GM23338 (cell line): ENCODE measurements around the gene RNF214. TPM values are rescaled to one million over a fixed set of nuclear protein-coding genes. Genes with fewer than 3 reads are reported as not detected.

ENCODE experiments used
- ATAC-seq: fragments of 200-7000 bp; cut with Tn5 transposase; 3 replicates; pipeline ENCODE4 v1.9.1; 2020
- DNase-seq: peaks from one replicate; pipeline ENCODE4 v3.0.0-alpha.2; 2015; ENCODE audit warnings: low spot score
- H2AFZ ChIP-seq: fragments of 200-600 bp; sonication (generic); 2 replicates; pipeline ENCODE4 v1.8.0; 2016; ENCODE audit warnings: antibody characterized with exemption, mild to moderate bottlenecking, moderate library complexity
- H3F3A ChIP-seq: fragments of 200-600 bp; sonication (generic); replicated peaks from 2 replicates; pipeline ENCODE4 v1.8.0; 2017; ENCODE audit warnings: antibody characterized with exemption, mixed run types, low read depth
- H3K27ac ChIP-seq: fragments of 200-600 bp; sonication (generic); 2 replicates; pipeline ENCODE4 v1.6.1; 2016; ENCODE audit warnings: low read depth
- H3K27me3 ChIP-seq: fragments of 200-600 bp; sonication (generic); 2 replicates; pipeline ENCODE4 v1.8.0; 2016; ENCODE audit warnings: mild to moderate bottlenecking, mixed run types, moderate library complexity; ENCODE audit not compliant: insufficient read depth
- H3K36me3 ChIP-seq: fragments of 200-600 bp; sonication (generic); 2 replicates; pipeline ENCODE4 v1.8.0; 2016; ENCODE audit warnings: mild to moderate bottlenecking; ENCODE audit not compliant: insufficient read depth
- H3K4me1 ChIP-seq: fragments of 200-600 bp; sonication (generic); 2 replicates; pipeline ENCODE4 v1.8.0; 2016; ENCODE audit warnings: mild to moderate bottlenecking, moderate library complexity; ENCODE audit not compliant: insufficient read depth
- H3K4me2 ChIP-seq: fragments of 200-600 bp; sonication (generic); 2 replicates; pipeline ENCODE4 v1.7.1; 2017; ENCODE audit warnings: mixed run types
- H3K4me3 ChIP-seq: fragments of 200-600 bp; sonication (generic); 2 replicates; pipeline ENCODE4 v1.6.1; 2016; ENCODE audit warnings: mixed run types
- H3K79me2 ChIP-seq: fragments of 200-600 bp; sonication (generic); replicated peaks from 2 replicates; pipeline ENCODE4 v1.8.0; 2017; ENCODE audit warnings: mild to moderate bottlenecking; ENCODE audit not compliant: insufficient read depth
- H3K9me2 ChIP-seq: fragments of 200-600 bp; sonication (generic); 2 replicates; pipeline ENCODE4 v1.8.0; 2017; ENCODE audit not compliant: insufficient read depth
- H4K20me1 ChIP-seq: fragments of 200-600 bp; sonication (generic); replicated peaks from 2 replicates; pipeline ENCODE4 v1.8.0; 2017; ENCODE audit warnings: mild to moderate bottlenecking; ENCODE audit not compliant: insufficient read depth
- H3K27ac Mint-ChIP-seq: 2 replicates; pipeline ENCODE4 v1.8.0; 2020; ENCODE audit warnings: inconsistent platforms, mild to moderate bottlenecking, moderate library complexity, mixed read lengths
- H3K27me3 Mint-ChIP-seq: 3 replicates; pipeline ENCODE4 v1.8.0; 2022; ENCODE audit warnings: low read depth, mild to moderate bottlenecking, moderate library complexity, mixed read lengths, inconsistent platforms; ENCODE audit not compliant: insufficient read depth, poor library complexity
- H3K36me3 Mint-ChIP-seq: 3 replicates; pipeline ENCODE4 v1.8.0; 2021; ENCODE audit warnings: low read depth, mild to moderate bottlenecking, inconsistent platforms, moderate library complexity, mixed read lengths
- H3K4me1 Mint-ChIP-seq: 3 replicates; pipeline ENCODE4 v1.8.0; 2020; ENCODE audit warnings: mild to moderate bottlenecking, inconsistent platforms, mixed read lengths
- H3K4me3 Mint-ChIP-seq: 3 replicates; pipeline ENCODE4 v1.8.0; 2021; ENCODE audit warnings: moderate library complexity, mild to moderate bottlenecking, inconsistent platforms, mixed read lengths
- H3K9me3 Mint-ChIP-seq: 3 replicates; pipeline ENCODE4 v1.8.0; 2020; ENCODE audit warnings: moderate library complexity, mild to moderate bottlenecking, inconsistent platforms, mixed read lengths
- CREB1 ChIP-seq: fragments of 250-450 bp; sonication (Bioruptor Pico); IDR thresholded peaks from 2 replicates; pipeline ENCODE4 v1.5.0; 2020; ENCODE audit warnings: low read depth, mild to moderate bottlenecking, moderate library complexity
- EZH2 ChIP-seq: fragments of 200-600 bp; sonication (generic); IDR thresholded peaks from one replicate; pipeline ENCODE4 v1.8.0; 2017; ENCODE audit warnings: antibody characterized with exemption, mild to moderate bottlenecking, low read depth; ENCODE audit not compliant: unreplicated experiment
- EZH2phosphoT487 ChIP-seq: fragments of 200-600 bp; sonication (generic); IDR thresholded peaks from one replicate; pipeline ENCODE4 v1.8.1; 2018; ENCODE audit warnings: antibody characterized with exemption; ENCODE audit not compliant: unreplicated experiment
- JUNB ChIP-seq: IDR thresholded peaks from one replicate; pipeline ENCODE4 v1.6.1; 2016; ENCODE audit warnings: antibody characterized with exemption; ENCODE audit not compliant: unreplicated experiment
- NANOG ChIP-seq: IDR thresholded peaks from 2 replicates; pipeline ENCODE4 v1.6.1; 2016; ENCODE audit warnings: antibody characterized with exemption, borderline replicate concordance
- POLR2AphosphoS5 ChIP-seq: IDR thresholded peaks from 2 replicates; pipeline ENCODE4 v1.6.1; 2016; ENCODE audit warnings: antibody characterized with exemption, low read depth
- STAT1 ChIP-seq: IDR thresholded peaks from one replicate; pipeline ENCODE4 v1.6.1; 2016; ENCODE audit warnings: antibody characterized with exemption; ENCODE audit not compliant: unreplicated experiment
- ZNF114 ChIP-seq: fragments of 250-450 bp; sonication (Bioruptor Pico); IDR thresholded peaks from 2 replicates; pipeline ENCODE4 v1.5.0; 2020; ENCODE audit warnings: mild to moderate bottlenecking, moderate library complexity
- ZNF331 ChIP-seq: fragments of 250-450 bp; sonication (Bioruptor Pico); IDR thresholded peaks from 2 replicates; pipeline ENCODE4 v1.5.0; 2020; ENCODE audit warnings: low read depth, mild to moderate bottlenecking, moderate library complexity
- ZNF462 ChIP-seq: fragments of 250-450 bp; sonication (Bioruptor Pico); IDR thresholded peaks from 2 replicates; pipeline ENCODE4 v1.5.0; 2020; ENCODE audit warnings: mild to moderate bottlenecking, moderate library complexity
- polyA plus RNA-seq: library from polyadenylated mRNA; unstranded; fragments of >200 nt; fragmentation: Nextera tagmentation; extraction: Ambion mirVana; gene quantifications from 2 replicates; pipeline ENCODE4 v1.2.1, GENCODE V29; 2016
- total RNA-seq: library from RNA; depleted of rRNA; stranded (reverse); fragments of >200 nt; shearing (Covaris generic); gene quantifications from 2 replicates; pipeline ENCODE4 v1.2.3, GENCODE V29; 2014
- TF ChIP-seq, protein P1 (sequence below): IDR thresholded peaks from 2 replicates; pipeline ENCODE4 v1.6.1; 2016; ENCODE audit warnings: antibody characterized with exemption
- TF ChIP-seq, protein P2 (sequence below), 2 experiments: fragments of 200-600 bp in 1 of 2; sonication (generic) in 1 of 2; conservative IDR thresholded peaks; 2 replicates each; pipeline versions ENCODE4 v1.5.1 to v1.6.1; 2016 to 2017; ENCODE audit warnings: antibody characterized with exemption in 2 of 2, low read depth in 2 of 2, mild to moderate bottlenecking in 2 of 2, moderate library complexity in 1 of 2
- TF ChIP-seq, protein P3 (sequence below): IDR thresholded peaks from one replicate; pipeline ENCODE4 v1.6.1; 2018; ENCODE audit warnings: antibody characterized with exemption; ENCODE audit not compliant: unreplicated experiment

RNF214 gene
- total and polyA plus RNA-seq, 2 experiments from 2014 or later: 19.4 to 28.4 TPM

DNA sequence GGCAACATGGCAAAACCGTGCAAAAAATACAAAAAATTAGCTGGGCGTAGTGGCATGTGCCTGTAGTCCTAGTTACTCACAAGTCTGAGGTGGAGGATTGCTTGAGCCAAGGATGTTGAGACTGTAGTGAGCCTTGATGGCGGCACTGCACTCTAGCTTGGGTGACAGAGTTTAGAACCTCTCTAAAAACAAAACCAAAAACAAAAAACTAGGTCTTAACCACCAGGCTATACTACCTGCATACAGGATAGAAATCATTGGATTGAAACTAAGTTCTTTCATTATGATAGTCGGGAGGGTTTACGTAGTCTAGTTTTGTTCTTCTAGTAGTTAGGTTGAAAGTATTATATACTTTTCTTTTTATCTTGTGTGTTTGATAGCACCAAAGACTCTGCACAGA, 5.8 kb downstream of the RNF214 start:
- H3K27ac ChIP-seq: no peak overlapping the region

More for the DNA sequence above, 5.8 kb downstream of the RNF214 start:
- Mint-ChIP-seq H3K4me3 (no peak overlapping the region), H3K4me1 (peaks cover 12% of the 10 kb centered on the region), H3K27ac (no peak overlapping the region), H3K9me3 (no peaks in the 10 kb centered on the region), H3K27me3 (peaks cover 1% of the 10 kb centered on the region), H3K36me3 (peaks cover 35% of the 10 kb centered on the region)
- H2AFZ ChIP-seq: no peak overlapping the region
- peaks cover 19% of the 10 kb centered on the region; the same call in 1 of the 2 replicates for H3K36me3 ChIP-seq
- H4K20me1 ChIP-seq: peaks cover 6% of the 10 kb centered on the region
- H3K4me3 ChIP-seq: no peak overlapping the region
- no peaks in the 10 kb centered on the region; the same call in 1 of the 2 replicates for H3K4me1 ChIP-seq
- DNase-seq (no peak), ATAC-seq (no peak)
- H3K9me2 ChIP-seq: no peaks in the 10 kb centered on the region
- TF ChIP-seq, protein P1, sequence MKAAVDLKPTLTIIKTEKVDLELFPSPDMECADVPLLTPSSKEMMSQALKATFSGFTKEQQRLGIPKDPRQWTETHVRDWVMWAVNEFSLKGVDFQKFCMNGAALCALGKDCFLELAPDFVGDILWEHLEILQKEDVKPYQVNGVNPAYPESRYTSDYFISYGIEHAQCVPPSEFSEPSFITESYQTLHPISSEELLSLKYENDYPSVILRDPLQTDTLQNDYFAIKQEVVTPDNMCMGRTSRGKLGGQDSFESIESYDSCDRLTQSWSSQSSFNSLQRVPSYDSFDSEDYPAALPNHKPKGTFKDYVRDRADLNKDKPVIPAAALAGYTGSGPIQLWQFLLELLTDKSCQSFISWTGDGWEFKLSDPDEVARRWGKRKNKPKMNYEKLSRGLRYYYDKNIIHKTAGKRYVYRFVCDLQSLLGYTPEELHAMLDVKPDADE: no peak
- TF ChIP-seq EZH2phosphoT487: no peak
- TF ChIP-seq POLR2AphosphoS5: no peak
- TF ChIP-seq ZNF331 (CRISPR knock-in tag): no peak
- no peak for TF ChIP-seq NANOG
- TF ChIP-seq, protein P2, sequence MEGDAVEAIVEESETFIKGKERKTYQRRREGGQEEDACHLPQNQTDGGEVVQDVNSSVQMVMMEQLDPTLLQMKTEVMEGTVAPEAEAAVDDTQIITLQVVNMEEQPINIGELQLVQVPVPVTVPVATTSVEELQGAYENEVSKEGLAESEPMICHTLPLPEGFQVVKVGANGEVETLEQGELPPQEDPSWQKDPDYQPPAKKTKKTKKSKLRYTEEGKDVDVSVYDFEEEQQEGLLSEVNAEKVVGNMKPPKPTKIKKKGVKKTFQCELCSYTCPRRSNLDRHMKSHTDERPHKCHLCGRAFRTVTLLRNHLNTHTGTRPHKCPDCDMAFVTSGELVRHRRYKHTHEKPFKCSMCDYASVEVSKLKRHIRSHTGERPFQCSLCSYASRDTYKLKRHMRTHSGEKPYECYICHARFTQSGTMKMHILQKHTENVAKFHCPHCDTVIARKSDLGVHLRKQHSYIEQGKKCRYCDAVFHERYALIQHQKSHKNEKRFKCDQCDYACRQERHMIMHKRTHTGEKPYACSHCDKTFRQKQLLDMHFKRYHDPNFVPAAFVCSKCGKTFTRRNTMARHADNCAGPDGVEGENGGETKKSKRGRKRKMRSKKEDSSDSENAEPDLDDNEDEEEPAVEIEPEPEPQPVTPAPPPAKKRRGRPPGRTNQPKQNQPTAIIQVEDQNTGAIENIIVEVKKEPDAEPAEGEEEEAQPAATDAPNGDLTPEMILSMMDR (conservative IDR thresholded peaks at IDR 0.05; ENCODE audit: low read depth in 2 of 2): no peak
- TF ChIP-seq, protein P3, sequence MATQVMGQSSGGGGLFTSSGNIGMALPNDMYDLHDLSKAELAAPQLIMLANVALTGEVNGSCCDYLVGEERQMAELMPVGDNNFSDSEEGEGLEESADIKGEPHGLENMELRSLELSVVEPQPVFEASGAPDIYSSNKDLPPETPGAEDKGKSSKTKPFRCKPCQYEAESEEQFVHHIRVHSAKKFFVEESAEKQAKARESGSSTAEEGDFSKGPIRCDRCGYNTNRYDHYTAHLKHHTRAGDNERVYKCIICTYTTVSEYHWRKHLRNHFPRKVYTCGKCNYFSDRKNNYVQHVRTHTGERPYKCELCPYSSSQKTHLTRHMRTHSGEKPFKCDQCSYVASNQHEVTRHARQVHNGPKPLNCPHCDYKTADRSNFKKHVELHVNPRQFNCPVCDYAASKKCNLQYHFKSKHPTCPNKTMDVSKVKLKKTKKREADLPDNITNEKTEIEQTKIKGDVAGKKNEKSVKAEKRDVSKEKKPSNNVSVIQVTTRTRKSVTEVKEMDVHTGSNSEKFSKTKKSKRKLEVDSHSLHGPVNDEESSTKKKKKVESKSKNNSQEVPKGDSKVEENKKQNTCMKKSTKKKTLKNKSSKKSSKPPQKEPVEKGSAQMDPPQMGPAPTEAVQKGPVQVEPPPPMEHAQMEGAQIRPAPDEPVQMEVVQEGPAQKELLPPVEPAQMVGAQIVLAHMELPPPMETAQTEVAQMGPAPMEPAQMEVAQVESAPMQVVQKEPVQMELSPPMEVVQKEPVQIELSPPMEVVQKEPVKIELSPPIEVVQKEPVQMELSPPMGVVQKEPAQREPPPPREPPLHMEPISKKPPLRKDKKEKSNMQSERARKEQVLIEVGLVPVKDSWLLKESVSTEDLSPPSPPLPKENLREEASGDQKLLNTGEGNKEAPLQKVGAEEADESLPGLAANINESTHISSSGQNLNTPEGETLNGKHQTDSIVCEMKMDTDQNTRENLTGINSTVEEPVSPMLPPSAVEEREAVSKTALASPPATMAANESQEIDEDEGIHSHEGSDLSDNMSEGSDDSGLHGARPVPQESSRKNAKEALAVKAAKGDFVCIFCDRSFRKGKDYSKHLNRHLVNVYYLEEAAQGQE: no peak
- no peak for TF ChIP-seq ZNF462 (CRISPR knock-in tag)
- no peak for TF ChIP-seq ZNF114 (CRISPR knock-in tag)
- no peak for TF ChIP-seq JUNB
- no peak for TF ChIP-seq STAT1
- no peak for TF ChIP-seq CREB1 (CRISPR knock-in tag)
- no peak for TF ChIP-seq EZH2
- no peak overlapping the region for H3K4me2 ChIP-seq
- peaks cover 21% of the 10 kb centered on the region for H3K79me2 ChIP-seq
- H3K27me3 ChIP-seq: no peaks in the 10 kb centered on the region
- 0 out of 2 replicates have a peak, but pooled peaks cover 8% of the 10 kb centered on the region for H3F3A ChIP-seq
